GM18868 (cell line): ENCODE data around the gene ARSI.

Source experiments
- ATAC-seq: cut with Tn5 transposase; IDR thresholded peaks from one replicate; pipeline ENCODE4 v1.9.1; 2021; ENCODE audit warnings: mild to moderate bottlenecking, moderate library complexity; ENCODE audit not compliant: unreplicated experiment

The ARSI gene

GRCh38 chr5:150271296-150271692, 31.4 kb downstream of the ARSI start:
- ATAC-seq: no peak

- no peak for ATAC-seq
Observed at GRCh38 chr5:150270541-150271295, 32.0 kb downstream of the ARSI start.

- ATAC-seq: no peak
Observed at GRCh38 chr5:150266871-150267291, 35.8 kb downstream of the ARSI start.

- ATAC-seq: no peak
Observed at GRCh38 chr5:150265870-150266383, 36.8 kb downstream of the ARSI start.

- no peak for ATAC-seq
Observed at GRCh38 chr5:150264667-150265603, 37.8 kb downstream of the ARSI start.

GRCh38 chr5:150263801-150264621, 38.7 kb downstream of the ARSI start:
- ATAC-seq: no peak

GRCh38 chr5:150263375-150263775, 39.3 kb downstream of the ARSI start:
- no peak for ATAC-seq

- no peak for ATAC-seq
Observed at GRCh38 chr5:150262502-150262901, 40.2 kb downstream of the ARSI start.

GRCh38 chr5:150261231-150261630, 41.5 kb downstream of the ARSI start:
- ATAC-seq: no peak

- no peak for ATAC-seq
Observed at GRCh38 chr5:150258130-150258529, 44.6 kb downstream of the ARSI start.

- no peak for ATAC-seq
Observed at GRCh38 chr5:150257424-150257823, 45.3 kb downstream of the ARSI start.

GRCh38 chr5:150256410-150257064, 46.2 kb downstream of the ARSI start:
- no peak for ATAC-seq

GRCh38 chr5:150255659-150256409, 46.9 kb downstream of the ARSI start:
- ATAC-seq: no peak

- no peak for ATAC-seq
Observed at GRCh38 chr5:150254774-150255173, 47.9 kb downstream of the ARSI start.

- ATAC-seq: no peak
Observed at GRCh38 chr5:150254363-150254762, 48.3 kb downstream of the ARSI start.

GRCh38 chr5:150253416-150254208, 49.1 kb downstream of the ARSI start:
- no peak for ATAC-seq

GRCh38 chr5:150252489-150252888, 50.2 kb downstream of the ARSI start:
- ATAC-seq: no peak

GRCh38 chr5:150251504-150251903, 51.2 kb downstream of the ARSI start:
- ATAC-seq: no peak

- ATAC-seq: no peak
Observed at GRCh38 chr5:150249744-150250143, 53.0 kb downstream of the ARSI start.
